Upper lobe of left lung (tissue), 6 donors: Measurements from ENCODE around the gene LYPD8. TPM values are rescaled to one million over a fixed set of nuclear protein-coding genes. Genes with fewer than 3 reads are reported as not detected.

ENCODE experiments used
- ATAC-seq, 2 donors: fragments of 200-7000 bp; cut with Tn5 transposase; one replicate each; pipeline ENCODE4 v1.9.1; 2022; ENCODE audit warnings: mild to moderate bottlenecking in 2 of 2, moderate library complexity in 2 of 2; ENCODE audit not compliant: low FRiP score in 2 of 2
- DNase-seq, 2 donors: peaks; one replicate each; pipeline ENCODE4 v3.0.0-alpha.2; 2019 to 2020
- H3K27ac ChIP-seq, 4 donors: fragments of 200-600 bp; sonication (generic); one replicate each; pipeline ENCODE4 v1.5.1; 2016 to 2019
- H3K27me3 ChIP-seq, 4 donors: fragments of 200-600 bp; sonication (generic); one replicate each; pipeline ENCODE4 v1.5.1; 2017 to 2019
- H3K36me3 ChIP-seq, 4 donors: fragments of 200-600 bp; sonication (generic); one replicate each; pipeline ENCODE4 v1.5.1; 2016 to 2019
- H3K4me1 ChIP-seq, 4 donors: fragments of 200-600 bp; sonication (generic); one replicate each; pipeline ENCODE4 v1.5.1; 2018 to 2019
- H3K4me3 ChIP-seq, 4 donors: fragments of 200-600 bp; sonication (generic); one replicate each; pipeline ENCODE4 v1.5.1; 2017 to 2019; ENCODE audit warnings: mild to moderate bottlenecking in 2 of 4, moderate library complexity in 1 of 4
- H3K9me3 ChIP-seq, 4 donors: fragments of 200-600 bp; sonication (generic); one replicate each; pipeline ENCODE4 v1.5.1; 2018 to 2019
- EP300 ChIP-seq, 4 donors: sonication (generic); formaldehyde crosslinking; IDR thresholded peaks; one replicate each; pipeline ENCODE4 v1.5.1; 2017; ENCODE audit warnings: antibody characterized with exemption in 4 of 4, control low read depth in 2 of 4
- POLR2A ChIP-seq, 4 donors: fragments of 450-650 bp; IDR thresholded peaks; one replicate each; pipeline ENCODE4 v1.5.1; 2016 to 2017; ENCODE audit warnings: antibody characterized with exemption in 4 of 4, mild to moderate bottlenecking in 2 of 4
- POLR2AphosphoS5 ChIP-seq, 2 donors: sonication (generic); formaldehyde crosslinking; IDR thresholded peaks; one replicate each; pipeline ENCODE4 v1.5.1; 2017; ENCODE audit warnings: antibody characterized with exemption in 2 of 2
- WGBS, 2 donors: methylation state at CpG; one replicate each; pipeline ENCODE4 v1.1.5; 2017 to 2018; 5-methylcytosine and 5-hydroxymethylcytosine counted together
- total RNA-seq, 6 donors: library from RNA; depleted of rRNA in 4 of 6; stranded (reverse); fragments of >200 nt in 4 of 6; gene quantifications; one replicate each; pipeline versions ENCODE4 v1.1.0 to v1.2.1, GENCODE V29; 2016 to 2021
- TF ChIP-seq, protein P1 (sequence below), 6 experiments: fragments of 450-650 bp in 4 of 6; fragments of 200-600 bp in 2 of 6; sonication (generic) in 2 of 6; IDR thresholded peaks; one replicate each; pipeline ENCODE4 v1.5.1; 2016 to 2019; ENCODE audit warnings: antibody characterized with exemption in 6 of 6
- donor health status: DM: no; HTN: no; CAD: no; lungs with moderate emphysema.
- donor health status: DM: no; HTN: yes; CAD: no; lungs with severe emphysema.

The LYPD8 gene
- total RNA-seq, 6 donors from 2014 or later = not detected

- peaks cover 0 to 4% (median 1%) of the 10 kb centered on the region in 4 donors for H3K9me3 ChIP-seq
- H3K4me3 ChIP-seq = no peak overlapping the region
- DNase-seq (no peak), ATAC-seq (no peak)
- 53 to 63% methylated on average over 2 to 3 of the region's 3 CpGs for WGBS, 2 donors
- no peak for TF ChIP-seq EP300 (IDR thresholded peaks at IDR 0.05)
- TF ChIP-seq, protein P1, sequence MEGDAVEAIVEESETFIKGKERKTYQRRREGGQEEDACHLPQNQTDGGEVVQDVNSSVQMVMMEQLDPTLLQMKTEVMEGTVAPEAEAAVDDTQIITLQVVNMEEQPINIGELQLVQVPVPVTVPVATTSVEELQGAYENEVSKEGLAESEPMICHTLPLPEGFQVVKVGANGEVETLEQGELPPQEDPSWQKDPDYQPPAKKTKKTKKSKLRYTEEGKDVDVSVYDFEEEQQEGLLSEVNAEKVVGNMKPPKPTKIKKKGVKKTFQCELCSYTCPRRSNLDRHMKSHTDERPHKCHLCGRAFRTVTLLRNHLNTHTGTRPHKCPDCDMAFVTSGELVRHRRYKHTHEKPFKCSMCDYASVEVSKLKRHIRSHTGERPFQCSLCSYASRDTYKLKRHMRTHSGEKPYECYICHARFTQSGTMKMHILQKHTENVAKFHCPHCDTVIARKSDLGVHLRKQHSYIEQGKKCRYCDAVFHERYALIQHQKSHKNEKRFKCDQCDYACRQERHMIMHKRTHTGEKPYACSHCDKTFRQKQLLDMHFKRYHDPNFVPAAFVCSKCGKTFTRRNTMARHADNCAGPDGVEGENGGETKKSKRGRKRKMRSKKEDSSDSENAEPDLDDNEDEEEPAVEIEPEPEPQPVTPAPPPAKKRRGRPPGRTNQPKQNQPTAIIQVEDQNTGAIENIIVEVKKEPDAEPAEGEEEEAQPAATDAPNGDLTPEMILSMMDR (IDR thresholded peaks at IDR 0.05) = no peak
- no peak for TF ChIP-seq POLR2AphosphoS5 (IDR thresholded peaks at IDR 0.05)
- no peak for TF ChIP-seq POLR2A (IDR thresholded peaks at IDR 0.05)
- H3K36me3 ChIP-seq = no peaks in the 10 kb centered on the region
- H3K4me1 ChIP-seq = no peaks in the 10 kb centered on the region
- no peak overlapping the region for H3K27ac ChIP-seq
- H3K27me3 ChIP-seq = no peaks in the 10 kb centered on the region
Measured at GRCh38 chr1:248783367-248783766, 27.8 kb upstream of the LYPD8 start.

DNA sequence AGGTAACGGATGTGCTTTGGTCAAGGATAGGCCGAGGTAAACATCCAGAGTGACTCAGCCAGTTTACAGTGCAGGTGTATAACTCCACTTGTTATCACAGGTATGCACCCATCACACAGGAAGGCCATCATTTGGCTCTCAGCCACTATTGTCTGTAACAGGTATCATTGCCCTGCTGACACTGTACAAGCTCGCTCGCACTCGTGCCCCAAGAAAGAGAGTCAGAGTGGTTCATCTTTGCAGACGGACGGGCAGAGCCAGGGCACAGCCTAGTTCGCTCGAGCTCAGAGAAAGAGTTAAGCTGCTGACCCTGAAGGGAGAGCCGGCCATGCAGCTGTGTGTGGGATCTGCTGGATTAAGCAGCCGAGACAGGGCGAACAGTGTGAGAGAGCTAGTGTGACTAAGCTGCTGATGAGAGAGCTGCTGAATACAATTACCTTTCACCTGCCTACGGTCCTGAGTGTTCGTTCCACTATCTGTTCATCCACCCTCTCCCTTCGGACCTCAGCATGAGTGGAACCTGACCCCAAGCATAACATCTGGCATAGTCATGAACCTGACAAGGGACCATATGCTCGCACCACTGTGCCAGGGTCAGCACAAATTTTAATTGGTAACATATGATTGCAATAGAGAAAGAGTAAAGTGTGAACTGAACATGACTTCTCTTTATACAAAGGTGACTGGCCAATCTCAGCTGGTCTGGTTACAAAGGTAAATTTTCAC is 27.0 kb upstream of the LYPD8 start:
- Histone ChIP-seq H3K4me3 (no peak overlapping the region), H3K4me1 (no peaks in the 10 kb centered on the region), H3K27ac (no peak overlapping the region), H3K27me3 (no peaks in the 10 kb centered on the region), H3K36me3 (no peaks in the 10 kb centered on the region), H3K9me3 (peaks cover 0 to 4% (median 1%) of the 10 kb centered on the region in 4 donors)
- TF ChIP-seq POLR2A (IDR thresholded peaks at IDR 0.05) (no peak), POLR2AphosphoS5 (IDR thresholded peaks at IDR 0.05) (no peak), EP300 (IDR thresholded peaks at IDR 0.05) (no peak)
- TF ChIP-seq, protein P1 (IDR thresholded peaks at IDR 0.05) = no peak
- ATAC-seq = no peak
- WGBS, 2 donors = 87 to 93% methylated on average over 16 of the region's 16 CpGs
- DNase-seq = no peak

- Histone ChIP-seq H3K9me3 (peaks cover 0 to 8% (median 4%) of the 10 kb centered on the region in 4 donors), H3K27me3 (no peaks in the 10 kb centered on the region), H3K4me3 (no peak overlapping the region), H3K36me3 (no peaks in the 10 kb centered on the region), H3K4me1 (no peaks in the 10 kb centered on the region), H3K27ac (no peak overlapping the region)
- WGBS, 2 donors = 59 to 64% methylated on average over 2 of the region's 2 CpGs
- DNase-seq = no peak
- no peak for ATAC-seq
- TF ChIP-seq EP300 (IDR thresholded peaks at IDR 0.05) (no peak), POLR2AphosphoS5 (IDR thresholded peaks at IDR 0.05) (no peak), POLR2A (IDR thresholded peaks at IDR 0.05) (no peak)
- TF ChIP-seq, protein P1 (IDR thresholded peaks at IDR 0.05) = no peak
Measured at GRCh38 chr1:248779350-248779749, 23.8 kb upstream of the LYPD8 start.

GRCh38 chr1:248778906-248779305 is 23.3 kb upstream of the LYPD8 start:
- 77 to 100% methylated on average over 2 of the region's 2 CpGs for WGBS, 2 donors
- no peaks in the 10 kb centered on the region for H3K27me3 ChIP-seq
- no peak for DNase-seq
- no peaks in the 10 kb centered on the region for H3K36me3 ChIP-seq
- H3K9me3 ChIP-seq = peaks cover 0 to 8% (median 4%) of the 10 kb centered on the region in 4 donors
- TF ChIP-seq POLR2AphosphoS5 (IDR thresholded peaks at IDR 0.05) = no peak
- H3K27ac ChIP-seq = no peak overlapping the region
- no peak for ATAC-seq
- H3K4me1 ChIP-seq = no peaks in the 10 kb centered on the region
- no peak overlapping the region for H3K4me3 ChIP-seq

DNA sequence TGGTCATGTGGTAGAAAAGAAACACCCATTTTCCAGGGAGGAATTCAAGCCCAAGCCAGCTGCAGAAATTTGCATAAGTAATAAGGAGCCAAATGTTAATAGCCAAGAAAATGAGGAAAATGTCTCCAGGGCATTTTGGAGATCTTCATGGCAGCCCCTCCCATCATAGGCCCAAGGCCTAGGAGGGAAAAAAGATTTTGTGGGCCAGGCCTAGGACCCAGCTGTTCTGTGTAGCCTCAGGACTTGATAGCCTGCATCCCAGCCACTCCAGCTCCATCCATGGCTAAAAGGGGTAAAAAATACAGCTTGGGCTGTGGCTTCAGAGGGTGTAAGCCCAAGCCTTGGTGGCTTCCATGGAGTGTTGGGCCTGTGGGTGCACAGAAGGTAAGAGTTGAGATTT is 21.4 kb upstream of the LYPD8 start:
- no peaks in the 10 kb centered on the region for H3K36me3 ChIP-seq

More for the DNA sequence above, 21.4 kb upstream of the LYPD8 start:
- H3K27me3 ChIP-seq = no peaks in the 10 kb centered on the region
- DNase-seq = no peak
- peaks cover 0 to 8% (median 4%) of the 10 kb centered on the region in 4 donors for H3K9me3 ChIP-seq
- no peaks in the 10 kb centered on the region for H3K4me1 ChIP-seq
- no peak overlapping the region for H3K4me3 ChIP-seq
- no peak for TF ChIP-seq POLR2AphosphoS5 (IDR thresholded peaks at IDR 0.05)
- TF ChIP-seq EP300 (IDR thresholded peaks at IDR 0.05) = no peak
- TF ChIP-seq, protein P1 (IDR thresholded peaks at IDR 0.05) = no peak
- TF ChIP-seq POLR2A (IDR thresholded peaks at IDR 0.05) = no peak
- ATAC-seq = no peak
- no peak overlapping the region for H3K27ac ChIP-seq
